Testis (tissue), 2 donors: ENCODE data around the gene ATP13A1.
"Not testable (repeated sequence)": the region's sequence is repeated elsewhere in the genome, so short reads cannot be mapped to it uniquely, and the experiment has no call there.

Experiments used
- POLR2A ChIP-seq: fragments of 450-650 bp; IDR thresholded peaks from one replicate; pipeline ENCODE4 v1.6.1; 2017; ENCODE audit warnings: antibody characterized with exemption, mild to moderate bottlenecking, moderate library complexity
- TF ChIP-seq, protein P1 (sequence below), 3 experiments: fragments of 450-650 bp in 2 of 3; fragments of 200-600 bp in 1 of 3; sonication (generic) in 1 of 3; IDR thresholded peaks; one replicate each; pipeline ENCODE4 v1.5.1; 2016 to 2019; ENCODE audit warnings: antibody characterized with exemption in 3 of 3, mild to moderate bottlenecking in 2 of 3, moderate library complexity in 1 of 3

DNA sequence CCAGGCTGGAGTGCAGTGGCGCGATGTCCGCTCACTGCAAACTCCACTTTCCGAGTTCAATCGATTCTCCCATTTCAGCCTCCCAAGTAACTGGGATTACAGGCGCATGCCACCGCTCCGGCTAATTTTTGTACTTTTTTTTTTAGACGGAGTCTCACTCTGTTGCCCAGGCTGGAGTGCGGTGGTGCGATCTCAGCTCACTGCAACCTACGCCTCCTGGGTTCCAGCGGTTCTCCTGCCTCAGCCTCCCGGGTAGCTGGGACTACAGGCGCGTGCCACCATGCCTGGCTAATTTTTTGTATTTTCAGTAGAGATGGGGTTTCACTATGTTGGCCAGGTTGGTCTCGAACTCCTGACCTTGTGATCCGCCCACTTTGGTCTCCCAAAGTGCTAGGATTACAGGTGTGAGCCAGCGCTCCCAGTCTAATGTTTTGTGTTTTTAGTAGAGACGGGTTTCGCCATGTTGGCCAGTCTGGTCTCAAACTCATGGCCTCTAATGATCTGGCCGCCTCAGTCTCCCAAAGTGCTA lies 2.0 kb upstream of the ATP13A1 start:
- TF ChIP-seq, protein P1, sequence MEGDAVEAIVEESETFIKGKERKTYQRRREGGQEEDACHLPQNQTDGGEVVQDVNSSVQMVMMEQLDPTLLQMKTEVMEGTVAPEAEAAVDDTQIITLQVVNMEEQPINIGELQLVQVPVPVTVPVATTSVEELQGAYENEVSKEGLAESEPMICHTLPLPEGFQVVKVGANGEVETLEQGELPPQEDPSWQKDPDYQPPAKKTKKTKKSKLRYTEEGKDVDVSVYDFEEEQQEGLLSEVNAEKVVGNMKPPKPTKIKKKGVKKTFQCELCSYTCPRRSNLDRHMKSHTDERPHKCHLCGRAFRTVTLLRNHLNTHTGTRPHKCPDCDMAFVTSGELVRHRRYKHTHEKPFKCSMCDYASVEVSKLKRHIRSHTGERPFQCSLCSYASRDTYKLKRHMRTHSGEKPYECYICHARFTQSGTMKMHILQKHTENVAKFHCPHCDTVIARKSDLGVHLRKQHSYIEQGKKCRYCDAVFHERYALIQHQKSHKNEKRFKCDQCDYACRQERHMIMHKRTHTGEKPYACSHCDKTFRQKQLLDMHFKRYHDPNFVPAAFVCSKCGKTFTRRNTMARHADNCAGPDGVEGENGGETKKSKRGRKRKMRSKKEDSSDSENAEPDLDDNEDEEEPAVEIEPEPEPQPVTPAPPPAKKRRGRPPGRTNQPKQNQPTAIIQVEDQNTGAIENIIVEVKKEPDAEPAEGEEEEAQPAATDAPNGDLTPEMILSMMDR (IDR thresholded peaks at IDR 0.05): not testable (repeated sequence)
- TF ChIP-seq POLR2A: not testable (repeated sequence)
